Stimulated activated CD4-positive, alpha-beta T cell treated with anti-CD3 and anti-CD28 coated beads, Interleukin-1b, Interleukin-23, amount 100 ng/mL, for 4 hours (primary cell): ENCODE measurements around the gene LSM12.
A peak's percentile ranks its signal among the peaks of the same experiment; 100 is the strongest.

ENCODE experiments used
- DNase-seq, 2 donors: peaks; one replicate each; pipeline ENCODE4 v3.0.0-alpha.2; 2020; ENCODE audit warnings: low read depth in 2 of 2

LSM12 gene

DNA sequence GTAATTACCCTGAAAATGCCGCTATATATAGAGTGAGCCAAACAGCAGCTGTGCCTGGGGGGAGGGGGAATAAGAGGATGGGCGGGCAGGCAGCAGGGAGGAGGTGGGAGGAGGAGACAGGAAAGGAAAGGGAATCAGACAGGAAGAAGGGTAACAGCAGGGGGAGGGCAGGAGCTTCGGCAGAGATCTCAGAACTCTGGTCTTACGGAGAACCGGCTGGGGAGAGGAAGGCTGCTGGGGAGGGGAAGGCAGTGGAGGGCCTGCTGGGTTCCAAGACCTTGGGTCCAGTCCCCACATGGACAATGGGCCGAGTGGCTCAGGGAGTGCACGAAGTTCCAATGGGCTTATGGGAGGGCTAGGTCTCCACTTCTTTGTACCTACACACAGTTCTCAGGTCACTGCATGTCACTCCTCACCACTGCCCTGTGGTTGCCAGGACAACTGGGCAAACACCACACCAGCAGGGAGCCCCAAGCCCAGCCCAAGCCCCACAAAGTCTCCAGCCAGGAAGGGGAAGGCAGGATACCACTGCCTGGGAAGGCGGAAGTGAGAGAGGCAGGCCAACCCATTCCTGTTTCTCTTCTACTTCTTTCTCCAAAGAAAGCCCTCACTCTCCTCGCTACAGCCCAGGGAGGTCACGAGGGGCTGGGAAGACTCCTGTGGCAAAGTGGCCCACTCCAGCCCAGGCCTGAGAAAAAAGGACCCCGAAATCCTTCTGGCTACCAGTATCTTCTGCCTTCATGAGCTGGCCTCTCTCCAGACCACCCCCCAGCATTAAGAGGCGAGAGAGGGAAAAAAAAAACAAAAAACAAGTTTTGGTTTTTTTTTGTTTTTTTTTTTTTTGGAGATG, 29.4 kb upstream of the LSM12 start:
- no peak for DNase-seq

DNA sequence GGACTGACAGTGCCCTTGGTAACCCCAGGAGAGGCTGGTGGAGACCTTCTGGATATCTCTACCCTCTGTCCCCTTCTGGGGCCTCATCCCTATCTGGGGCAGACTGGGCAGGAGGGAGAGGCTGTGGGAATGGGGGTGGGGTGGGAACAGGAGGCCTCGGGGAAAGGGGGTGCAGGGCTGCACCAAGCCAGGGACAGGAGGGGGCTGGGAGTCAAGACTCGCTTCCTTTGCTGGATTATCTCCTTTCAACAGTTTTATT, 28.8 kb upstream of the LSM12 start:
- no peak for DNase-seq

DNA sequence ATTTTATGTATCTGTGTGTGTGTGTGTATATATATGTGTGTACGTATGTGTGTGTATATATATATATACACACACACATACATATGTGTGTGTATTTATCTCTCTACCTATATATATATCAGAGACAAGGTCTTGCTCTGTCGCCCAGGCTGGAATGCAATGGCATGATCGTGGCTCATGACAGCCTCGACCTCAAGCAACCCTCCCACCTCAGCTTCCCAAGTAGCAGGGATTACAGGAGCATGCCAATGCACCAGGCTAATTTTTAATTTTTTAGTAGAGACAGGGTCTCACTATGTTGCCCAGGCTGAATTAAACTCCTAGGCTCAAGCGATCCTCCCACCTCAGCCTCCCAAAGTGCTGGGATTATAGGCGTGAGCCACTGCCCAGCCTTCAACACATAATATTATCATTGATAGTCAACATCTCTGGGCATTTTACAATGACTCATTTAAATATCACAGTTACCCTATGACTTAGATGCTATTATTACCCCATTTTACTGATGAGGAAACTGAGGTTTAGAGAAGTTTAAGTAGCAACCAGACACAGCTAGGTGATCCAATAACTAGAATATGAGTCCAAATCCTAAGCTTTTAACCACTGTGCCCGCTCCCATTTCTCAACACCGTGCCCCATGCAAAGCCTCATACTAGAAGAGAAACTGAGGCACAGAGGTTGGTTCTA, 28.4 kb upstream of the LSM12 start:
- no peak for DNase-seq

DNA sequence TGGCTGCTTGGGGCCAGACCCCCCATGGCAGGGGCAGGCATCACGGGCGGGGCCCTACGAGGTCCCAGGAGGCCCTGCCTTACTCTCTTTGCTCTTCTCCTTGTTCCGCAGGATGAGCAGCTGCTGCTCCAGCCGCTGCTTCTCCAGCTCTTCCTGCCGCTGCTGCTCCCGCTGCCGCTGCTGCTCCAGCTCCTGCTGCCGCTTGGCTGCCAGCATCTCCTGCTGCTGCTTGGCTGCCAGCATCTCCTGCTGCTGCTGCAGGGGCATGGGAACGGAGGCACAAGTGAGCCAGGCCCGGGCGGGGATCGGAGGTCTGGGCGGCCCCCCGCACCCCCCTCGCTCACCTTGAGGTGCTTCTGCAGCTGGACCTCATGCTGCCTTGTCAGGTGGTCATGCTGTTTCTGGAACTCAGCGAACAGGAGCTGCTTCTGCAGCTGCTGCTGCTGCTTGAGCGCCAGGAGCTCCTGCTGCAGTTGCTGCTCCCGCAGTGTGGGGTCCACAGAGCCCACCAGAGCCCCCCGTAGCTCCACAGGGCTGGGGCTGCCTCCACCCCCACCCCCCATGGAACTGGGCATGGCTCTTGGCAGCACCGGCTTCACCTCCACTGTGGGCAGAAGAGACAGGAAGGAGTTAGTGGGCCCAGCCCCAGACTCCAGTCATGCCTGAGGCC, 26.9 kb upstream of the LSM12 start:
- no peak for DNase-seq

DNA sequence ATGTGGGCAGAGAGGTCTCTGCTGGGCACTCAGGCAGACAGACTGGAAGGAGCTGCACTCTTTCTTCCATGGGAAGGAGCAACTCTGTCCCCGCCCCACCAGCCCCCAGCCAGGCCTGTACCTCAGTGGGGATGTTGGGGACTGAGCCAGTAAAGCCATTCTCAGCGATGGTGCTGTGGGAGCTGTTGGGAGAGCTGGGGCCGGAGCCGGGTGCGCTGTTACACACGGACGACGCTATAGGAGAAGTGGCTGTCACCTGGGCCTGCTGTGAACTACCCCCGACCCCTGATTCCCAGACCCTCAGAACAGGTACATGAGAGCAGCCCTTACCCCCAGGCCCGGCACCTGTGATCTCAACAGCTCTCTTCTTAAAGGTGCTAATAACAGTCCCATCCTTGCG, 25.6 kb upstream of the LSM12 start:
- no peak for DNase-seq

DNA sequence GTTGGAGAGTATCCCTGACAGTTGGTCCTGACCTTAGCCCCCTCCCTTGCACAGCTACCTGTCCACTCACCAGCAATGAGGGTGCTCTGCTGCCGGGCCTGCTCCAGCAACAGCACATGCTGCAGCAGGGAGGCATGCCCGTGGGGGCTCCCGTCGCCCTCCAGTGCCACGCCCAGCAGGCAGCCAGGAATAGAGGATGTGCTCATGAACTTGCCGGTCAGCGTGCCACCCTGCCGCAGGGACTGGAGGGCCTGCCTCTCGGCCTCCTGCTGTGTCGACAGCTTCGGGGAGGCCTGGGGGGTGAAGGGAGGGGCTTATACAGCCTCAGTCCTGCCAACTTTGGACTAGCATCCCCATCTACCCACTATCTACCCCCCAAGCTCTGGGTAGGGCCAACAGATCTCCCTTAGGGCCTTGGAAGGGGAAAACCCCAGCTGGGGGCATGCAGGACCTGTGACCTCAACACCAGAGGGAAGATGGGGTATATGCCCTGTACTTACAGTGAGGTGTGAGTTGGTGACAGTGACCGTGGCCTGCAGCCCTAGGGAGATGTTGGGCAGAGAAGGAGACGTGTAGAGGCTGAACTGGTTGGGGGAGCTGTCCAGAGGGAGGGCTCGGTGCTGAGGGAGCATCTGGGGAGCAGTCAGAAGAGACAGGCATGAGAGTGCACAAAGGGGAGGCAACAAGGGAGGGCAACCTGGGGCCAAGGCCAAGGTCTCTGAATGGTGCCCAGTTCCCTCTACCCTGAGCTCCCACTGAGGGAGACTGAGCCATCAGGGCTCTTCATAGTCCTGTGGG, 24.9 kb upstream of the LSM12 start:
- no peak for DNase-seq

DNA sequence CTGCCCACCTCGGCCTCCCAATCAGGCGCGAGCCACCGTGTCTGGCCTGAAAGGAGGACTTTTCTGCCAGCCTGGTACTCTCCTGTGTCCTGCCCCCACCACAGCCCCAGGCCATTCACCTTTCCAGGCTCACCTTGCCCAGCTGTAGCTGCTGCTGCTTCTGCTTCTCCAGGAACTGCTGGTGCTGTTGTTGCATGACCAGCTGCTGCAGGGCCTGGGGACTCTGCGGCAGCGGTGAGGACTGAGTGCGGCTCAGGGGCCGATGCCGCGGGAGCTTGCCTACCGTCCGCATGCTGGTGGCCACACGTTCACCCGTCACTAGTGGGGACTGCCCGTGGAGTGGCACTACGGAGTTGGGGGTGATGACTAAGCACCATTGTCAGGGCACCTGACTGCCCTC, 21.8 kb upstream of the LSM12 start:
- DNase-seq: no peak

DNA sequence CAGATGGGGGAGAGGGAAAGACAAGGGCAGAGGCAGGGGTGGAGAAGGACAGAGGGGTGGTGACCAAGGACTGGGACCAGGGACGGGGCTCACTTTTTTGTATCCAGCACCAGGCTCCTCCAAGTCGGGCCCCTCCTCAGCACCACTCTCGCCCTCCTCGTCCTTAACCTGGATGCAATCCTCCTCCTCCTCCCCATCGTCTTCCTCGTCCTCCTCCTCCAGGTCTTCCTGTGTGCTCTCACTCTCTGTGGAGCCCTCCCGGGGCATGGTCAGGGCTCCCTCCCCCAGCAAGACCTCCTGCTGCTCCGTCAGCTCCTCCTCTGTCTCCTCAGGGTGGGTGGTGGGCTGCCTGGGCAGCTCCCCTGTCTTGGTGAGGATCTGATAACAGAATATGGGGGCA, 20.8 kb upstream of the LSM12 start:
- no peak for DNase-seq

DNA sequence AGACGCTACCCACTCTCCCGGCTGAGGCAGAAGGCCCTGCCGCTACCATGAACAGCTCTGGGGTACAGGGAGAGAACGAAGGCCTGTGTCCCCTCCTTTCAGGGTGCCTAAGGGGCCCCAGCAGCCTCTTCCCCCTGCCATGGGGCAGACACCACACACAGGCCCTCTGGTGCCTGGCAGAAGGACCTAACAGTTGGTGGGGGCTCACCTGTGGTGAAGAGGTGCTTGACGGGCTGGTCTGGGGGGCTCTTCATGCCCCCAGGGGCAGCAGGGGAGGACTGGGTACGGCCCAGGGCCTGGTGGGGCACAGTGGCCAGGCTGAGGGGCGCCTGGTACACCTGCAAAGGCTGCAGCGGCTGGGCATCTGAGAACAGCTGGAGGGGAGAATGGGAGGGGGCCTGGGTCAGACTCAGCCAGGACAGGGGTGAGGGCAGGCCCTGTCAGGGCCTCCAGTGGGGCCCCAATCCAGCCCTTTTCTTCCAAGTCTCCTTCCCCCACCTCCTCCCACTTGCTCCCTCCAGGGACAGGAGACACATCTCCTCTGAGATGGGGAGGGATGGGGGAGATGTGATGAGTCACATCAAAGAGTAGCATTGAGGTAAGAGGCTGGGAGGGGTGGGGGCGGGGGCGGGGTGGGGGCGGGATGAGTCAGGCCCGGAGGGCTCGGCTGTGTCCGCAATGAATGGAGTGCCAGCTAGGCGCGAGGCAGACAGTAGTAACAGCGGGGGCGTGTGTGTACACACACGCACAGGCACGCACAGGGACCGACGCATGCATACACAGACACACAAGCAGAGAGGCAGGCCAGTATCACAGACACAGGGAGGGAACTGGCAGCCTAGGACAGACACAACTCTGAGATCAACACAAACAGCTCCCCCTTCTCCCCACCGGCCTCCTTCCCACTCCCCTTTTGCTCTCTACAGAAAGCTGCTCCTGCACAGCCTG, 20.2 kb upstream of the LSM12 start:
- peak; percentile 55 to 63 for DNase-seq

DNA sequence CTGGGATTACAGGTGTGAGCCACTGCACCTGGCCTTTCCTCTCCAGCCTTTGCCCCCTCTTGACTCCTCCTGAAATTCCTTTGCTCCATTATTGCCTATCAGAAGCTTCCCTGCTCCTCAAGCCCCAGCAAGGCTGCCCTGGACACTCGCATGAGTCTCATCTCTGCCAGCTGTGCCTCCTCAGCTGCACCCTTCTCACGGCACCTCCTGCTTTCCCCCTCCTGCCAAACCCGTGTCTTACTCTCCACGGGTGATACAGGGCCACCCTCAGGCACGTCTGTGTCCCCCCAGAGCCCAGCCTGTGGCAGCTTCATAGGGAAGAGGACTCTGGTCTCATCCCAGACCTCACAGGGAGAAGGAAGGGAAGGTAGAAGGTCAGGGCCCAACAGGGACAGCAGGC, 19.4 kb upstream of the LSM12 start:
- DNase-seq: no peak

DNA sequence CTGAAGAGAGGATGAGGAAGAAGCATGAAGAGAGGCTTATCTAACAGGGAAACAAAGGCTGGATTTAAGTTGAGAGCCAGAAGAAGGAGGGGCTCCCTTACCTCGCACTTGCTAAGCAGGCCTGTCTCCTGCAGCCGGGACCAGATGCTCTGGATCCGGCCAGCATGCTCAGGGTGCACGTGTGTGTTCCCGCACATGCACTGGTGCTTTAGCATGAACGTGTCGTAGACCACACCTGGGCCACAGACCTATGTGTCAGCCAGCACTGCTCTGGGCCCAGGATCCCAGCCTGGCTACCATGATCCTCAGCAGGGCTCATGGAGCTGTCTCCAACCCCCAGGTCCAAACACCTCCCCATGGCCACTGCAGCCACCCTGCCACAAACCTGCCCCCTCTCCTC, 18.4 kb upstream of the LSM12 start:
- DNase-seq: no peak

DNA sequence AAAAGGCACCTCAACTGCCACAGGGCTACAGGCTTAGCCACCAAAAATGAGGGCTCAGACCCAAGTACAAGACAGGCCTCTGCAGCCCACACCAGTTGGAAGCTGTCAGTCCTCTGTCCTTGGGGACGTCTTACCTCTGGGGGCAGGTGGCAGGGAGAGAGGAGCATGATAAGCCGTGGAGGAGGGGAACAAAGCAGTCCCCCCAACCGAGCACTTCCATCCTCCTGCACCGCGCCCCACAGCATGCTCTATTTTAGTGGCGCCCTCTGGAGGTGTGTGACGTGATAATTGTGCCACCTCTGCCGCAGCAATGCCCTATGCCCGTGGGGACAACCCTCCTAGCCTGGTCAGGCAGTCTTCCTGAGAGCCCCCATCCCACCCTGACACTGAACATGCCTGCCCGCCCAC, 17.7 kb upstream of the LSM12 start:
- peak in 1 of 2 donors; percentile 34 for DNase-seq

DNA sequence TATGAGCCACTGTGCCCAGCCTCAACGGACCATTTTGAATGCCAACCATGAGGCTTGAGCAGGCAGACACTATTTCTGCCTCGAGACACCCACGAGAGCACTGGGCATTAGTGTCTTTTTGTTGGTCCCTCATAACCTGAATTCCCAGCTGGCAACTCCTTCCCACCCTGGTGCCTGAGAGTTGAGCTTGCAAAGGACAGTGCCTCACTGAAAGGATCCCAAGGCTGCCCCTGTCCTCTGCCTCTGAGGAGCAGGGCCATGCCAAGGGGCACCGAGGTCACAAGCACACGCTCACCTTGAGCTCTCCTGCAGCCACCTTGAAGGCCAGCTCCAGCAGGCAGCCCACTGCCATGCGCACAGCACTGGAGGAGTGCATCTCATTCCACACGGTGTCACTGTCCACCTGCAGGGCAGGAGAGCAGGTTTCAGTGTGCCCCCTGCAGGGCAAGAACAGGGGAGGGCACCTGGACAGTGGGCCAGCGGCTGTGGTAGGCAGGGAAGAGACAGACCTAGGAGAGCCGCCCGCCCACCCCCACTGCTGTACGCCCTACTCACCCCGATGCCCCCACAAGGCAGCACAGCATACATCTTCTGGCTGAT, 16.9 kb upstream of the LSM12 start:
- no peak for DNase-seq

DNA sequence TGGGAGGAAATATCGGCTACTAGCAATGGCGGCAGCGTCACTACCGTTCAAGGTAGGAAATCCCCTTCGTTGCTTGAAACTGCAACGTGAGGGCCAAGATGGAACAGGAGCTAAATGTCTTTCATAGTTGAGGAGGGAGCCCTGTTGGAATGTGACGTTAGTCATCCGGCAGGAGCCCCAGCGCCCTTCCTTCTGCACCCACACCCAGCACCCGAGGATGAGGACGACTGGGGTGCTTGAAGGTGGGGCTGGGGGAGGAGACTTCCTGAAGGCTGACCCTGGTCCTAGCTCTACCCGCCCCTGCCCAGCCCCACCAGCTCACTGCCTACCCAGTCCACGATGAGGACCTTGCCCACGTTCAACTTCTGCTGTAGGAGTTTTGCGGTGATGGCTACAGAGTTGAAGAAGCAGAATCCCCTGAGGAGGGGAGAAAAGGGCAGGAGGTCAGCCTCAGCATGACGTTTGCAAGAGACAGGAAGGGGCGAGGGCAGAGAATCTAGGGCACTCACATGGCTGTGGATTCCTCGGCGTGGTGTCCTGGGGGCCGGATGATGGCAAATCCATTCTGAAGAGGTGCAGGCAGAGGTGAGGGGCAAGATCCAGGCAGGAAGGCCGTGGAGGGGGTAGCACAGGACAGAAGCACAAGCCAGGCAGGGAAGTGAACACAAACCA, 15.9 kb upstream of the LSM12 start:
- DNase-seq: no peak

DNA sequence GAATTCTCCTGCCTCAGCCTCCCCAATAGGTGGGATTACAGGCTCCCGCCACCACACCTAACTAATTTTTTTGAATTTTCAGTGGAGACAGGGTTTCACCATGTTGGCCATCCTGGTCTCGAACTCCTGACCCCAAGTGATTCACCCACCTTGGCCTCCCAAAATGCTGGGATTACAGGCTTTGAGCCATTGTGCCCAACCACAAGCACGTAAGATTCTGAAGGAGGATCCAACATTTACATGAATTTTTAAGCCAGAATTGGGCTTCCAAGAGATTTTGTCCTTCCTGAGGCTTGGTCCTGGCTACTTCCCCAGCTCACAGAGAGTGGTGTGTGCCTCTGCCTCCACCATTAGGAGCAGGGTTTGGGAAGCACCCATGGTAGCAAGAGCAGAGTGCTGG, 15.2 kb upstream of the LSM12 start:
- DNase-seq: no peak

DNA sequence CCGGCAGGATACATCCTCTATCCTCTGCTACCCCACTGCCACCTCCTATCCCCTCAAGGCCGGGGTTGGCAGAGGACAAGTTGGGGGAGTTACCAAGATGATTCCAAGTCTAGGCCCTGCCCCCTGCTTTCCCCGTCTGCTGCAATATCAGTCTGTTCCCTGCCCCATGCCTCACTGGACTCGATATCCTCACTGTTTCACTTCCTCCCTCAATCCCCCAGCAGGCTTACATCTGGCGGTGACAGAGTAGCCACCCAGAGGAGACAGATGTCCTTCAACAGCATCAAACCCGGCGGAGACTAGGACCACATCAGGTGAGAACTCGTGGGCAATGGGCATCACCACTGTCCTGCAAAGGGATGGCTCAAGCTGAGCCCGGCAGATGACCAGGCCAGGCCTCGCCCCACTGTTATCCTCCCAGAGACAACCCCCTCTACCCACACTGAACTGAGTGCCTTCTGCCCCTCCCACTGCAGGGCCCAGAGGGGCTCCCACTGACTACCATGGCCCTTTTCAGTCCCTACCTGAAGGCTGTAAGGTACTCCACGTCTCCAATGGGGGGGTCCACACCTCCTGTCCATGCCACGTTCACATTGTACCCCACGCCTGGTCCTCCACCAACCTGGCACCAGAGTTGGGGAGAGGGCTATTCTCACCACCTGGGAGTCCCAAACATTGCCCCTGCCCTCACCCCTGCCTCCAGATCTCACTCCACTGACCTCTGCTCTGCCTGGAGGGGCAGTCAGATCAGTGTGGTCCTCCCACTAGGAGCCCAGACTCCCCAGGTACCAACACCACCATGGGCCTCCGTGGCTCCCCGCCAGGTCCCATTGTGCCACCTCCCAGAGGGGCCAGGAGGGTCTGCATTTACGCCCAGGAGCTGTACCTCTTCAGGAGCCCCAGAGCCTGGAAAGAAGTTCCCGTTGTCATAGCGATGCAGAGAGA, 13.7 kb upstream of the LSM12 start:
- no peak for DNase-seq

DNA sequence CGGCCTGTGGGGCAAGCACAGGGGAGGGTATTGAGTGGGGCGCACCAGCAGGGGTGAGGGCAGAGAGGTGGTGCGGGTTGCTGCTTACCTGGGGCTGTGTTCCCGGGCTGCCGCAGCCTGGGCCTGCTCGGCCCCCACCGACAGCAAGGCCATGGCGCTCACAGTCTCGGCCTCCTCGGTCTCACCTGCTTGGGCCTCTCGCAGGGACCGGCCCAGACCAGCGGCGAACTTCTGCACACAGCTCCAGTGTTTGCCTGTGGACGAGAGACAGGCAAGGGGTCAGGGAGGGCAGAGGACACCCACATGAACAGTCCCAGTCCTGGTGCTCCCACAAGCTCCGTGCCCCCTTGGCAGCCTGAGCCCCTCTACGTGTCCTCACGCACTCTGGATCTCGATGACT, 11.9 kb upstream of the LSM12 start:
- no peak for DNase-seq

DNA sequence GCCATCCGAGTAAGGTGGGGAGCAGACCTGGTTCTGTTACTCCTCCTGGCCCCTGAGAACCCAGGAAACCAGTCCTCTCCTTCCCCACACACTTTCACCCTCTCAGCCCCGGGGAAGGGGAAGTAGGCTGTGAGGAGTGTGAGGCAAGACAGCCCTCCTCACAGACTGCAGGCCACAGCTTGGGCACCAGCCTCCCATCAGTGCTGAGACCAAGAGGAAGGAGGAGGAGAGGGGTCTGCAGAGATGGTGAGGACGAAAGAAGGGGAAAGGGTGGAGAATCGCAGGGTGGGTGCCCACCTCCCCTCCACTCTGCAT, 11.1 kb upstream of the LSM12 start:
- no peak for DNase-seq
